AG10803 (cell line): ENCODE measurements around the gene MAPK9.
A peak's percentile ranks its signal among the peaks of the same experiment; 100 is the strongest.
"Not testable (repeated sequence)": the region's sequence is repeated elsewhere in the genome, so short reads cannot be mapped to it uniquely, and the experiment has no call there.

ENCODE experiments used
- DNase-seq: peaks from one replicate; pipeline ENCODE4 v3.0.0; 2010; ENCODE audit warnings: low read depth
- H3K4me3 ChIP-seq: 2 replicates; pipeline ENCODE4 v1.5.1; 2011; ENCODE audit warnings: mild to moderate bottlenecking, low read length, control low read depth
- CTCF ChIP-seq: conservative IDR thresholded peaks from 2 replicates; pipeline ENCODE4 v1.5.1; 2011; ENCODE audit warnings: mild to moderate bottlenecking, low read length, control low read depth, inconsistent platforms

Gene MAPK9

GRCh38 chr5:180212363-180213255 lies 79.3 kb downstream of the MAPK9 start:
- DNase-seq: no peak
- H3K4me3 ChIP-seq: no peak overlapping the region
- TF ChIP-seq CTCF: no peak

GRCh38 chr5:180211761-180212035 lies 80.2 kb downstream of the MAPK9 start:
- H3K4me3 ChIP-seq: no peak overlapping the region
- no peak for TF ChIP-seq CTCF
- DNase-seq: no peak

GRCh38 chr5:180210961-180211760 lies 80.7 kb downstream of the MAPK9 start:
- DNase-seq: no peak
- no peak overlapping the region for H3K4me3 ChIP-seq
- no peak for TF ChIP-seq CTCF

- not testable (repeated sequence) for DNase-seq, H3K4me3 ChIP-seq
Observed at GRCh38 chr5:180210077-180210476, 81.8 kb downstream of the MAPK9 start.

- peak within 1 kb of the TSS; percentile 20; the same call in 1 of the 2 replicates for H3K4me3 ChIP-seq
- TF ChIP-seq CTCF: peak; percentile 12; the same call in 1 of the 2 replicates
- DNase-seq: peak; percentile 46
Observed at GRCh38 chr5:180209137-180209581, 82.7 kb downstream of the MAPK9 start, which contains the start of gene RASGEF1C. Gene RASGEF1C (minus strand): TSS chr5:180209211. CDS start chr5:180138052, 71,159 bp downstream.

- no peak for DNase-seq
- H3K4me3 ChIP-seq: peak overlapping the region; percentile 20; the same call in 1 of the 2 replicates
- TF ChIP-seq CTCF: no peak
Observed at GRCh38 chr5:180208435-180209081, 83.3 kb downstream of the MAPK9 start.

GRCh38 chr5:180208038-180208434 lies 83.8 kb downstream of the MAPK9 start:
- no peak overlapping the region for H3K4me3 ChIP-seq
- DNase-seq: no peak
- TF ChIP-seq CTCF: no peak
